Epithelial cell of proximal tubule (primary cell): ENCODE data around the gene KCNMA1. TPM values are rescaled to one million over a fixed set of nuclear protein-coding genes. Genes with fewer than 3 reads are reported as not detected.

Experiments
- DNase-seq: peaks from one replicate; pipeline ENCODE4 v3.0.0-alpha.2; 2011; ENCODE audit warnings: low read depth
- H3K4me3 ChIP-seq: 2 replicates; pipeline ENCODE4 v1.5.1; 2011; ENCODE audit warnings: low read depth, mild to moderate bottlenecking, low read length
- CTCF ChIP-seq: conservative IDR thresholded peaks from 2 replicates; pipeline ENCODE4 v1.5.1; 2012; ENCODE audit warnings: low read depth, mild to moderate bottlenecking, low read length
- total RNA-seq: library from RNA; depleted of rRNA; stranded (reverse); fragments of >200 nt; gene quantifications from 2 replicates; pipeline ENCODE4 v1.2.3, GENCODE V29; 2015

KCNMA1 gene
- total RNA-seq, 1 donor from 2014 or later: 12.5 TPM

DNA sequence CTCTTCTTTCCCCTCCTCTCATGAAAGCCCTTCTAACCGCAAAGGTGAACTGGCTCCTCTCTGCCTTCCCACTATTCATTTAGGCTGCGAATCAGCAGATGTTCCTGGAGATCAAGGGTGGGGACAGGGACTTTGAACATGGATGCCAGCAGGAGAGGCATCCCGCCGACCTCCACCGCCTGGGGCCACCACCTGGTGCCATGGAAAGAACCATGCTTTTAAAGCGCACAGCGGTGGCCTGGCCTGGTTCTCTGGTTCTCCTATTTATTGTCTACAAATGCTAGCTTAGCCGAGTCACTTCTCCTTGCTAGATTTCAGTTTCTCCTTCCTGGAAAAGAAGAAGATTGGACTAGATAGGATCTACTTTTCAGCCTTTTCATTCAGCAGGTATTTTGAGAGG is 43.2 kb upstream of the KCNMA1 start:
- TF ChIP-seq CTCF: no peak
- DNase-seq: no peak
- H3K4me3 ChIP-seq: no peak overlapping the region

DNA sequence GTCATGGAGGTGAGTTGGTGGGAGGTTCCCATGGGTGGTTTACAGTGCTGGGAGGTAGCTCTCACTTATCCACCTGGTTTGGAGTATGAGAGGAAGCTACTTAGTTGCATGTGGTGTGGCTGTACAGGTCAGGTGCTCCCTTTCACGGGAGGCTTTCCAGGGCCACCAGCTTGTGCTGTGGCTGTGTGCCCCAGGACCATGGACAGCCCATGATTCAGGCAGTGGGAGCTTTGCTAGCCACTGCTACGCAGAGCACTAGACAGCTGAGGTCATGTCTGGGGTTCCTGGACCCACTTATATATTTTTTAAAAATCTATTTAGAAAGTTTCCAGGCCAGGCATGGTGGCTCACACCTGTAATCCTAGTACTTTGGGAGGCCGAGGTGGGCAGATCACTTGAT is 42.5 kb upstream of the KCNMA1 start:
- DNase-seq: no peak
- no peak overlapping the region for H3K4me3 ChIP-seq
- TF ChIP-seq CTCF: no peak

DNA sequence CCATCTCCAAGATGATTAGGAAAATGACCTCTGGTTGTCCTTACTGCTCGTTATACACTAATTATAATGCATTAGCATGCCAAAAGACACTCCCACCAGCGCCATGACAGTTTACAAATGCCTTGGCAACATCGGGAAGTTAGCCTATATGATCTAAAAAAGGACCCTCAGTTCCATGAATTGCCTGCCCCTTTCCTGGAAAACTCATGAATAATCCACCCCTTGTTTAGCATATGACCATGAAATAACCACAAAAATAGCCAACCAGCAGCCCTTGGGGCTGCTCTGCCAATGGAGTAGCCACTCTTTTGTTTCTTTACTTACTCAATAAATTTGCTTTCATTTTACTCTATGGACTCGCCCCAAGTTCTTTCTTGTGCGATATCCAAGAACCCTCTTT is 41.6 kb upstream of the KCNMA1 start:
- no peak for DNase-seq
- H3K4me3 ChIP-seq: no peak overlapping the region
- no peak for TF ChIP-seq CTCF

- TF ChIP-seq CTCF: no peak
- DNase-seq: no peak
- H3K4me3 ChIP-seq: no peak overlapping the region
These were observed 40.5 kb upstream of the KCNMA1 start for GRCh38 chr10:77678146-77678545.

DNA sequence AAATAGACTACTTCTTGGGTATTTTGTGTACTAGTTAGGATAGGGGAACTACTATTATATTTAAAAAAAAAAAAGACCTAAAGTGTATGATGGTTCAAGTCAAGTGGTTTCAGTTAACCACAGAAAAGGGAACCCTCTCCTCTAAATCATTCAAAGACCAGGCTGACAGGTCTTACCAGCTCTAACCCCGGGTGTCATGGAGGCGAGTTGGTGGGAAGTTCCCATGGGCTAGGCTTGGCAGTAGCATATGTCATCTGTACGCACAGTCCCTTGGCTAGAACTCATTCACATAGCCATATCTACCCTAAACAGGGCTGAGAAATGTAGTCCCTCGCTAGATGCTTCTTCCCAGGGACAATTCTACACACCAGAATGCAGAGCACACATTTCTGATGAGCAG is 37.7 kb upstream of the KCNMA1 start:
- no peak for DNase-seq
- TF ChIP-seq CTCF: no peak
- no peak overlapping the region for H3K4me3 ChIP-seq

DNA sequence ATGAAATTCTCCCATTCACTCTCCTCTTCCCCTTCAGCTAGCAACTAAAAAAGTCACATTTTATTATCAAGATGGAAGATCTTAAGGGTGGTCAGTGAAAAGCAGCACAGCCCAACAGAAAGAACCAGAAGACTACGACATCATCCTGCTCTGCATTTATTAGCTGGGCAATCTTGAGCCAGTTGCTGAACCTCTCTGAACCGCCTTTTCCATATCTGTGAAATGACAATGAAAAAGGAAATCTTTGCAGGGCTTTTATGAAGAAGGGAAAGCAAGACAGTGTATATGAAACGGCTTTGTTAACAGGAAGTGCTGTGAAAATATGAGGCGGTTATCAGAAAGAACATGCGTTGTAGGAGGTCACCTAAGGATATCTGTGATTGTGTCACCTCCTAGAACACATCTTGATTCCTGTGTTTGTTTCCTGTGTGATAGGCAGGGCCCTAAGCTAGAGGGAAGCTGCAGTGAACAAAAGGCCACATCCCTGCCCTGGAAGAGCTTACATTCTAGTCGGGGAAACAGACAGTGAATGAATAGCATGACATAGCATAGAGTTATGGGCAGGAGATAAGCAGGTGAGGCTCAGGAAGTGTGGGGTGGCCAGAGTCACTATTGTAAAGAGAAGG is 36.0 kb upstream of the KCNMA1 start:
- DNase-seq: no peak
- TF ChIP-seq CTCF: no peak
- H3K4me3 ChIP-seq: no peak overlapping the region

- H3K4me3 ChIP-seq: no peak overlapping the region
- no peak for TF ChIP-seq CTCF
- DNase-seq: no peak
These were observed 35.5 kb upstream of the KCNMA1 start for GRCh38 chr10:77673101-77673500.
